ENCODE results near the gene ERF. TPM values are rescaled to one million over a fixed set of nuclear protein-coding genes. Genes with fewer than 3 reads are reported as not detected.

The ERF gene
- total and polyA plus RNA-seq, 2 experiments from 2014 or later = 24.4 to 47.1 TPM

- WGBS (ENCODE audit: low lambda C conversion rate, missing lambda C conversion rate) = 35% methylated on average over 10 of the region's 10 CpGs
- no peaks in the 10 kb centered on the region for H3K36me3 ChIP-seq (replicated peaks; ENCODE audit: insufficient read depth, low read depth)
- no peak overlapping the region for H3K4me2 ChIP-seq
- H3K9me3 ChIP-seq (ENCODE audit: low read depth) = no peaks in the 10 kb centered on the region
- no peaks in the 10 kb centered on the region for H3K27me3 ChIP-seq
- no peak for TF ChIP-seq EZH2 (IDR thresholded peaks at IDR 0.05; ENCODE audit: borderline replicate concordance)
- TF ChIP-seq EZH2phosphoT487 (IDR thresholded peaks at IDR 0.05; ENCODE audit: low read depth, severe bottlenecking, unreplicated experiment) = no peak
- TF ChIP-seq CTCF (IDR thresholded peaks at IDR 0.05; ENCODE audit: poor library complexity) = peak; percentile 60
- peak; percentile 86 for DNase-seq (ENCODE audit: low spot score)
- H2AFZ ChIP-seq = no peak overlapping the region
- H4K20me1 ChIP-seq (ENCODE audit: insufficient read depth, poor library complexity, severe bottlenecking) = peaks cover 23% of the 10 kb centered on the region
- H3K27ac ChIP-seq = peak overlapping the region; percentile 45
- H3K4me3 ChIP-seq = no peak overlapping the region
- peaks cover 34% of the 10 kb centered on the region for H3K79me2 ChIP-seq
- H3K4me1 ChIP-seq (ENCODE audit: insufficient read depth) = peaks cover 13% of the 10 kb centered on the region
- no peaks in the 10 kb centered on the region for H3K9me2 ChIP-seq (replicated peaks; ENCODE audit: insufficient read depth)
Measured at GRCh38 chr19:42246143-42246921, 8.6 kb downstream of the ERF start.

- Histone ChIP-seq H2AFZ (no peak overlapping the region), H3K9me2 (replicated peaks; ENCODE audit: insufficient read depth) (no peaks in the 10 kb centered on the region), H3K4me3 (no peak overlapping the region), H3K4me2 (peak overlapping the region; percentile 92), H3K36me3 (replicated peaks; ENCODE audit: insufficient read depth, low read depth) (no peaks in the 10 kb centered on the region), H3K27me3 (no peaks in the 10 kb centered on the region), H4K20me1 (ENCODE audit: insufficient read depth, poor library complexity, severe bottlenecking) (peaks cover 12% of the 10 kb centered on the region), H3K4me1 (ENCODE audit: insufficient read depth) (peaks cover 12% of the 10 kb centered on the region), H3K79me2 (peaks cover 34% of the 10 kb centered on the region), H3K9me3 (ENCODE audit: low read depth) (no peaks in the 10 kb centered on the region), H3K27ac (peak overlapping the region; percentile 43)
- DNase-seq (ENCODE audit: low spot score) = no peak
- no peak for TF ChIP-seq EZH2phosphoT487 (IDR thresholded peaks at IDR 0.05; ENCODE audit: low read depth, severe bottlenecking, unreplicated experiment)
- no peak for TF ChIP-seq CTCF (IDR thresholded peaks at IDR 0.05; ENCODE audit: poor library complexity)
- TF ChIP-seq EZH2 (IDR thresholded peaks at IDR 0.05; ENCODE audit: borderline replicate concordance) = no peak
- 85% methylated on average over 10 of the region's 10 CpGs for WGBS (ENCODE audit: low lambda C conversion rate, missing lambda C conversion rate)
Measured at GRCh38 chr19:42245231-42245630, 9.7 kb downstream of the ERF start.

GRCh38 chr19:42244347-42245220 lies 10.3 kb downstream of the ERF start:
- peak; percentile 95 for DNase-seq (ENCODE audit: low spot score)
- H3K27me3 ChIP-seq = no peaks in the 10 kb centered on the region
- H3K4me2 ChIP-seq = peak overlapping the region; percentile 92
- peak overlapping the region; percentile 33 for H2AFZ ChIP-seq
- H3K4me1 ChIP-seq (ENCODE audit: insufficient read depth) = peaks cover 12% of the 10 kb centered on the region
- no peaks in the 10 kb centered on the region for H3K9me3 ChIP-seq (ENCODE audit: low read depth)
- no peaks in the 10 kb centered on the region for H3K9me2 ChIP-seq (replicated peaks; ENCODE audit: insufficient read depth)
- H4K20me1 ChIP-seq (ENCODE audit: insufficient read depth, poor library complexity, severe bottlenecking) = peaks cover 5% of the 10 kb centered on the region
- H3K4me3 ChIP-seq = peak overlapping the region; percentile 51
- H3K36me3 ChIP-seq (replicated peaks; ENCODE audit: insufficient read depth, low read depth) = no peaks in the 10 kb centered on the region
- H3K79me2 ChIP-seq = peaks cover 34% of the 10 kb centered on the region
- no peak for TF ChIP-seq EZH2 (IDR thresholded peaks at IDR 0.05; ENCODE audit: borderline replicate concordance)
- TF ChIP-seq CTCF (IDR thresholded peaks at IDR 0.05; ENCODE audit: poor library complexity) = peak; percentile 69
- WGBS (ENCODE audit: low lambda C conversion rate, missing lambda C conversion rate) = 7% methylated on average over 45 of the region's 45 CpGs
- H3K27ac ChIP-seq = peak overlapping the region; percentile 89
